IMR-90 (cell line): Measurements from ENCODE around the gene PRSS1.

ENCODE experiments used
- CEBPB ChIP-seq: IDR thresholded peaks from 2 replicates; pipeline ENCODE4 v1.6.1; 2012; ENCODE audit warnings: low read depth, low read length, improper control_type of control experiment
- CHD1 ChIP-seq: IDR thresholded peaks from 2 replicates; pipeline ENCODE4 v1.6.1; 2012; ENCODE audit warnings: low read depth, low read length, improper control_type of control experiment
- ELK1 ChIP-seq: fragments of 150-350 bp; IDR thresholded peaks from 2 replicates; pipeline ENCODE4 v1.6.1; 2016; ENCODE audit warnings: low read depth, mild to moderate bottlenecking, low read length, moderate library complexity, borderline replicate concordance
- MAFK ChIP-seq: IDR thresholded peaks from 2 replicates; pipeline ENCODE4 v1.6.1; 2012; ENCODE audit warnings: low read depth, low read length, improper control_type of control experiment
- MXI1 ChIP-seq: IDR thresholded peaks from 2 replicates; pipeline ENCODE4 v1.6.1; 2012; ENCODE audit warnings: low read depth, mild to moderate bottlenecking, low read length, moderate library complexity, borderline replicate concordance
- POLR2A ChIP-seq: IDR thresholded peaks from 2 replicates; pipeline ENCODE4 v1.6.1; 2012; ENCODE audit warnings: mild to moderate bottlenecking, low read depth, low read length
- RAD21 ChIP-seq: IDR thresholded peaks from 2 replicates; pipeline ENCODE4 v1.6.1; 2012; ENCODE audit warnings: low read length, improper control_type of control experiment
- RCOR1 ChIP-seq: IDR thresholded peaks from 2 replicates; pipeline ENCODE4 v1.6.1; 2012; ENCODE audit warnings: mild to moderate bottlenecking, low read length, improper control_type of control experiment; ENCODE audit not compliant: insufficient replicate concordance
- RFX5 ChIP-seq: IDR thresholded peaks from 2 replicates; pipeline ENCODE4 v1.8.0; 2012; ENCODE audit warnings: low read depth, mild to moderate bottlenecking, low read length, moderate library complexity
- SMC3 ChIP-seq: fragments of 150-350 bp; IDR thresholded peaks from 2 replicates; pipeline ENCODE4 v1.6.1; 2016; ENCODE audit warnings: low read depth, mild to moderate bottlenecking, antibody characterized with exemption, low read length, moderate library complexity
- USF2 ChIP-seq: fragments of 150-350 bp; IDR thresholded peaks from 2 replicates; pipeline ENCODE4 v1.6.1; 2017; ENCODE audit warnings: mild to moderate bottlenecking, antibody characterized with exemption, low read length, low read depth
- TF ChIP-seq, protein P1 (sequence below): conservative IDR thresholded peaks from 2 replicates; pipeline ENCODE4 v1.5.1; 2012; ENCODE audit warnings: mild to moderate bottlenecking, low read depth, low read length, improper control_type of control experiment

- TF ChIP-seq POLR2A (no peak), SMC3 (no peak), USF2 (no peak), ELK1 (no peak), MAFK (no peak), RCOR1 (no peak), RAD21 (no peak), RFX5 (no peak), CEBPB (no peak), MXI1 (no peak), CHD1 (no peak)
- TF ChIP-seq, protein P1, sequence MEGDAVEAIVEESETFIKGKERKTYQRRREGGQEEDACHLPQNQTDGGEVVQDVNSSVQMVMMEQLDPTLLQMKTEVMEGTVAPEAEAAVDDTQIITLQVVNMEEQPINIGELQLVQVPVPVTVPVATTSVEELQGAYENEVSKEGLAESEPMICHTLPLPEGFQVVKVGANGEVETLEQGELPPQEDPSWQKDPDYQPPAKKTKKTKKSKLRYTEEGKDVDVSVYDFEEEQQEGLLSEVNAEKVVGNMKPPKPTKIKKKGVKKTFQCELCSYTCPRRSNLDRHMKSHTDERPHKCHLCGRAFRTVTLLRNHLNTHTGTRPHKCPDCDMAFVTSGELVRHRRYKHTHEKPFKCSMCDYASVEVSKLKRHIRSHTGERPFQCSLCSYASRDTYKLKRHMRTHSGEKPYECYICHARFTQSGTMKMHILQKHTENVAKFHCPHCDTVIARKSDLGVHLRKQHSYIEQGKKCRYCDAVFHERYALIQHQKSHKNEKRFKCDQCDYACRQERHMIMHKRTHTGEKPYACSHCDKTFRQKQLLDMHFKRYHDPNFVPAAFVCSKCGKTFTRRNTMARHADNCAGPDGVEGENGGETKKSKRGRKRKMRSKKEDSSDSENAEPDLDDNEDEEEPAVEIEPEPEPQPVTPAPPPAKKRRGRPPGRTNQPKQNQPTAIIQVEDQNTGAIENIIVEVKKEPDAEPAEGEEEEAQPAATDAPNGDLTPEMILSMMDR = no peak
Observed at GRCh38 chr7:142800699-142801260, 51.5 kb downstream of the PRSS1 start.
